Left lobe of liver (tissue), 1 donor: Measurements from ENCODE around the gene PI4KA. TPM values are rescaled to one million over a fixed set of nuclear protein-coding genes. Genes with fewer than 3 reads are reported as not detected.

ENCODE experiments used
- total RNA-seq: library from RNA; stranded (reverse); gene quantifications from one replicate; pipeline ENCODE4 v1.2.1, GENCODE V29; 2021
- donor health status: DM: no; HTN: yes; CAD: no.

PI4KA gene
- total RNA-seq, 1 donor from 2014 or later, result 40.4 TPM

Other genes starting within 250 kb of the PI4KA start
- 261 TPM for gene SERPIND1, start 84.7 kb downstream of the PI4KA start, total RNA-seq
- 24.6 TPM for gene SNAP29, start 196 bp upstream of the PI4KA start, total RNA-seq
- 41.4 TPM for gene CRKL, start 58.6 kb upstream of the PI4KA start, total RNA-seq
- gene AIFM3, start 108.4 kb upstream of the PI4KA start, total RNA-seq, result 1.3 TPM
- 36.7 TPM for gene LZTR1, start 123.5 kb upstream of the PI4KA start, total RNA-seq
- 16.9 TPM for gene THAP7, start 143.3 kb upstream of the PI4KA start, total RNA-seq
- gene P2RX6, start 156.4 kb upstream of the PI4KA start, total RNA-seq, result 0.28 TPM
- gene SLC7A4, start 173.8 kb upstream of the PI4KA start, total RNA-seq, result 0.23 TPM
- gene LRRC74B, start 187.1 kb upstream of the PI4KA start, total RNA-seq, result not detected